IMR-90 (cell line): ENCODE measurements around the gene PLXDC1. TPM values are rescaled to one million over a fixed set of nuclear protein-coding genes. Genes with fewer than 3 reads are reported as not detected.

ENCODE experiments used
- ATAC-seq: fragments of 200-7000 bp; cut with Tn5 transposase; 2 replicates; pipeline ENCODE4 v1.9.1; 2020; ENCODE audit warnings: low read depth, mild to moderate bottlenecking, moderate library complexity
- BruUV-seq: library from RNA; stranded (reverse); fragments of 400-500 nt; replicated peaks from 2 replicates; lab custom pipeline; 2021; lab: Mats Ljungman, UMichigan
- CTCF ChIA-PET: fragments of 300-600 bp; formaldehyde crosslinking; extraction: SDS; loops from one replicate; lab custom pipeline; 2021; ENCODE audit warnings: antibody characterized with exemption; lab: Yijun Ruan, JAX
- POLR2A ChIA-PET: fragments of 300-600 bp; sonication (Branson Sonifier 250); formaldehyde crosslinking; loops from one replicate; lab custom pipeline; 2022; ENCODE audit warnings: antibody characterized with exemption; ENCODE audit not compliant: unreplicated experiment; lab: Charles Lee
- DNase-seq: peaks from one replicate; pipeline ENCODE4 v3.0.0; 2013
- H2AFZ ChIP-seq: replicated peaks from 2 replicates; pipeline ENCODE3; 2013; ENCODE audit warnings: low read length, mild to moderate bottlenecking; ENCODE audit not compliant: poor library complexity
- H2AK5ac ChIP-seq: 2 replicates; pipeline ENCODE4 v1.6.1; 2013; ENCODE audit warnings: low read depth, low read length, inconsistent platforms
- H2AK9ac ChIP-seq: replicated peaks from 2 replicates; pipeline ENCODE3; 2013; ENCODE audit warnings: mild to moderate bottlenecking, low read depth, low read length, moderate library complexity; ENCODE audit not compliant: poor library complexity
- H2BK120ac ChIP-seq: 2 replicates; pipeline ENCODE4 v1.6.1; 2013; ENCODE audit warnings: low read depth, low read length, inconsistent platforms
- H2BK15ac ChIP-seq: 3 replicates; pipeline ENCODE4 v1.6.1; 2013; ENCODE audit warnings: low read depth, low read length, inconsistent platforms
- H2BK20ac ChIP-seq: 2 replicates; pipeline ENCODE4 v1.6.1; 2013; ENCODE audit warnings: low read depth, mild to moderate bottlenecking, inconsistent platforms, low read length, moderate library complexity
- H2BK5ac ChIP-seq: 2 replicates; pipeline ENCODE4 v1.6.1; 2013; ENCODE audit warnings: mild to moderate bottlenecking, low read depth, low read length, inconsistent platforms; ENCODE audit not compliant: poor library complexity, severe bottlenecking
- H3K14ac ChIP-seq: replicated peaks from 2 replicates; pipeline ENCODE4 v1.6.1; 2013; ENCODE audit warnings: low read depth, low read length, inconsistent platforms
- H3K18ac ChIP-seq: 2 replicates; pipeline ENCODE4 v1.6.1; 2013; ENCODE audit warnings: low read depth, low read length, control low read depth
- H3K23ac ChIP-seq: 2 replicates; pipeline ENCODE4 v1.6.1; 2013; ENCODE audit warnings: low read depth, low read length, inconsistent platforms
- H3K27ac ChIP-seq: 2 replicates; pipeline ENCODE4 v1.5.1; 2013; ENCODE audit warnings: mild to moderate bottlenecking, control low read depth, low read length; ENCODE audit not compliant: insufficient read depth
- H3K27me3 ChIP-seq: 2 replicates; pipeline ENCODE4 v1.6.1; 2013; ENCODE audit warnings: low read length; ENCODE audit not compliant: control insufficient read depth, insufficient read depth
- H3K36me3 ChIP-seq: 2 replicates; pipeline ENCODE4 v1.6.1; 2013; ENCODE audit warnings: low read length, mixed read lengths; ENCODE audit not compliant: control insufficient read depth, insufficient read depth
- H3K4ac ChIP-seq: 2 replicates; pipeline ENCODE4 v1.6.1; 2013; ENCODE audit warnings: low read depth, low read length, inconsistent platforms
- H3K4me1 ChIP-seq: 2 replicates; pipeline ENCODE4 v1.6.1; 2013; ENCODE audit warnings: low read length, mixed read lengths; ENCODE audit not compliant: control insufficient read depth, insufficient read depth
- H3K4me2 ChIP-seq: 2 replicates; pipeline ENCODE4 v1.6.1; 2013; ENCODE audit warnings: low read depth, mild to moderate bottlenecking, control low read depth, low read length, moderate library complexity
- H3K4me3 ChIP-seq: 2 replicates; pipeline ENCODE4 v1.5.1; 2013; ENCODE audit warnings: low read depth, mild to moderate bottlenecking, control low read depth, low read length, moderate library complexity; ENCODE audit not compliant: insufficient read depth
- H3K56ac ChIP-seq: 2 replicates; pipeline ENCODE4 v1.6.1; 2013; ENCODE audit warnings: low read length, inconsistent platforms; ENCODE audit not compliant: insufficient read depth; ENCODE audit errors: extremely low read depth
- H3K79me1 ChIP-seq, 2 experiments: 2 replicates each; pipeline ENCODE4 v1.6.1; 2013; ENCODE audit warnings: low read length in 2 of 2, inconsistent platforms in 1 of 2, low read depth in 1 of 2
- H3K9ac ChIP-seq: 2 replicates; pipeline ENCODE4 v1.6.1; 2013; ENCODE audit warnings: low read depth, low read length, control low read depth
- H3K9me1 ChIP-seq: 2 replicates; pipeline ENCODE4 v1.6.1; 2013; ENCODE audit warnings: low read length, inconsistent platforms; ENCODE audit not compliant: insufficient read depth
- H3K9me3 ChIP-seq: 2 replicates; pipeline ENCODE4 v1.6.1; 2013; ENCODE audit warnings: low read length; ENCODE audit not compliant: control insufficient read depth, insufficient read depth
- H4K20me1 ChIP-seq: 2 replicates; pipeline ENCODE4 v1.6.1; 2013; ENCODE audit warnings: low read length, inconsistent platforms; ENCODE audit not compliant: insufficient read depth
- H4K5ac ChIP-seq: 2 replicates; pipeline ENCODE4 v1.6.1; 2013; ENCODE audit warnings: mild to moderate bottlenecking, low read depth, low read length, control low read depth
- H4K8ac ChIP-seq, 2 experiments: 2 replicates each; pipeline ENCODE4 v1.6.1; 2013; ENCODE audit warnings: low read depth in 2 of 2, low read length in 2 of 2, control low read depth in 1 of 2, inconsistent platforms in 1 of 2
- H4K91ac ChIP-seq: 2 replicates; pipeline ENCODE4 v1.6.1; 2013; ENCODE audit warnings: low read depth, low read length, inconsistent platforms; ENCODE audit not compliant: insufficient read depth
- BHLHE40 ChIP-seq: fragments of 150-350 bp; IDR thresholded peaks from 2 replicates; pipeline ENCODE4 v1.6.1; 2016; ENCODE audit warnings: mild to moderate bottlenecking, low read depth, low read length
- ELK1 ChIP-seq: fragments of 150-350 bp; IDR thresholded peaks from 2 replicates; pipeline ENCODE4 v1.6.1; 2016; ENCODE audit warnings: low read depth, mild to moderate bottlenecking, low read length, moderate library complexity, borderline replicate concordance
- RCOR1 ChIP-seq: IDR thresholded peaks from 2 replicates; pipeline ENCODE4 v1.6.1; 2012; ENCODE audit warnings: mild to moderate bottlenecking, low read length, improper control_type of control experiment; ENCODE audit not compliant: insufficient replicate concordance
- WGBS, 2 experiments: methylation state at CpG; one replicate each; pipeline versions ENCODE4 v1.1.5 to v1.1.7; 2013; ENCODE audit warnings: missing lambda C conversion rate in 2 of 2; ENCODE audit not compliant: insufficient read length in 1 of 2; ENCODE audit errors: extremely low coverage in 2 of 2; 5-methylcytosine and 5-hydroxymethylcytosine counted together
- dilution Hi-C: fragments of 300-500 bp; cut with HindIII; formaldehyde crosslinking; loops from one replicate; pipeline ENCODE4 v1.14.3; 2018; ENCODE audit warnings: low sequenced_read_pairs; ENCODE audit not compliant: unreplicated experiment
- in situ Hi-C: fragments of 300-500 bp; cut with MboI; formaldehyde crosslinking; loops from 3 replicates; pipeline ENCODE4 v1.14.3; 2019; ENCODE audit warnings: low sequenced_read_pairs, inconsistent platforms, mixed read lengths
- intact Hi-C: fragments of 100-400 bp; cut with micrococcal nuclease; formaldehyde crosslinking; loops from 2 replicates; pipeline ENCODE4 v1.10.0; 2022
- polyA plus RNA-seq, 3 experiments: library from polyadenylated mRNA; depleted of rRNA; stranded (reverse); fragments of >200 nt; gene quantifications; 2 replicates each; pipeline ENCODE4 v1.2.3, GENCODE V29; 2012; ENCODE audit warnings: low replicate concordance in 1 of 3
- total RNA-seq: library from RNA; depleted of rRNA; stranded (reverse); fragments of >200 nt; gene quantifications from 2 replicates; pipeline ENCODE4 v1.2.3, GENCODE V29; 2012

The PLXDC1 gene
- total and polyA plus RNA-seq, 2 of the 4 experiments (the other 2 are of a cell fraction): under 0.01 to 0.50 TPM

DNA sequence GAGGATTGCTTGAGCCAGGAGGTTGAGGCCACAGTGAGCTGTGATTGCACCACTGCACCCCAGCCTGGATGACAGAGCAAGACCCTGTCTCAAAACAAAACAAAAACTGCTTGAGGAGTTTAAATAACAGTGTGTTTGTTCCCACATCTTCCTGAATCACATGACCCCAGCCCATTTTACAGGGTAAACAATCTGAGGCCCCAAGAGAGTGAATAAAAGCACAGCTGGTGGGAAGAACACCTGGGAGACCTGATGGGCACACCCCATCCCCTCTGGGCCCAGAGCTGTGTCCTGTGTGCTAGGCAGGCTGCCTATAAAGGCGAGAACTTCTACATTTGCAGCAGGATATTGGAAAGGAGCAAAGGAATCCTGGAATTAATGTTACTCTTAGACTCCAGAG, 69.6 kb downstream of the PLXDC1 start:
- no peaks in the 10 kb centered on the region for H3K36me3 ChIP-seq
- H2AFZ ChIP-seq: no peak overlapping the region
- H4K8ac ChIP-seq: no peak overlapping the region
- peaks cover 47% of the 10 kb centered on the region for H3K27me3 ChIP-seq
- H3K56ac ChIP-seq: no peak overlapping the region
- no peak overlapping the region for H4K91ac ChIP-seq
- POLR2A ChIA-PET: interaction anchor here (0.6 kb wide), 1 partner anchor 513 kb away, joined by 4 read pairs; no protein-coding TSS in a partner anchor
- H2BK5ac ChIP-seq: no peak overlapping the region
- no peak overlapping the region for H3K18ac ChIP-seq
- no peak overlapping the region for H2BK15ac ChIP-seq
- 0 out of 2 replicates have a peak, but pooled peaks cover 6% of the 10 kb centered on the region for H3K9me1 ChIP-seq
- H3K9ac ChIP-seq: no peak overlapping the region
- no peak overlapping the region for H3K4ac ChIP-seq
- in situ Hi-C loops (no loop called here), intact Hi-C loops (no loop called here), dilution Hi-C loops (no loop called here)
- H3K4me3 ChIP-seq: no peak overlapping the region
- H3K23ac ChIP-seq: no peak overlapping the region
- no peak overlapping the region for H2AK9ac ChIP-seq
- BruUV-seq: no TSS peak
- ATAC-seq (no peak), DNase-seq (no peak)
- no peak overlapping the region; the same call in 1 of the 2 replicates for H4K5ac ChIP-seq
- H3K9me3 ChIP-seq: no peaks in the 10 kb centered on the region
- no peak overlapping the region for H2BK20ac ChIP-seq
- H3K79me1 ChIP-seq: no peaks in the 10 kb centered on the region
- no CpG with 5 or more reads among the region's 1 CpG for WGBS, 2 experiments
- H3K27ac ChIP-seq: no peak overlapping the region
- H2BK120ac ChIP-seq: no peak overlapping the region
- H3K14ac ChIP-seq: no peak overlapping the region
- TF ChIP-seq RCOR1 (no peak), ELK1 (no peak), BHLHE40 (no peak)
- peaks cover 11% of the 10 kb centered on the region for H3K4me1 ChIP-seq
- 0 out of 2 replicates have a peak overlapping the region, but pooled peaks have one; percentile 3 for H2AK5ac ChIP-seq
- CTCF ChIA-PET: no interaction called here
- H3K4me2 ChIP-seq: no peak overlapping the region
- H4K20me1 ChIP-seq: no peaks in the 10 kb centered on the region
